Stimulated activated CD4-positive, alpha-beta T cell treated with anti-CD3 and anti-CD28 coated beads, Interleukin-4, amount 100 ng/mL, for 1 hour (primary cell): Measurements from ENCODE around the gene MAST3.
A peak's percentile ranks its signal among the peaks of the same experiment; 100 is the strongest.
"Not testable (repeated sequence)": the region's sequence is repeated elsewhere in the genome, so short reads cannot be mapped to it uniquely, and the experiment has no call there.

Experiments
- DNase-seq: peaks from one replicate; pipeline ENCODE4 v3.0.0-alpha.2; 2020

Gene MAST3

DNA sequence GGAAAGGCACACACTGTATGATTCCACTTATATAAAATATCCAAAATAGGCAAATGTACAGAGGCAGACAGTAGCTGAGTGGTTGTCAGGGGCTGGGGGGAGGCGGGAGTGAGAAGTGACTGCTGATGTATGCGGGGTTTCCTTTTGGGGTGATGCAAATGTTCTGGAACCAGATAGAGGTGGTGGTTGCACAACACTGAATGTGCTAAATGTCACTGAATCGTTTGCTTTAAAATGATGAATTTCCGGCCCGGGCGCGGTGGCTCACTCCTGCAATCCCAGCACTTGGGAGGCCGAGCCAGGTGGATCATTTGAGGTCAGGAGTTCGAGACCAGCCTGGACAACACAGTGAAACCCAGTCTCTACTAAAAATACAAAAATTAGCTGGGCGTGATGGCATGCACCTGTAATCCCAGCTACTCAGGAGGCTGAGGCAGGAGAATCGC, 8.5 kb upstream of the MAST3 start:
- peak; percentile 54 for DNase-seq

- no peak for DNase-seq
These were observed 7.9 kb upstream of the MAST3 start for GRCh38 chr19:18089726-18090125.

DNA sequence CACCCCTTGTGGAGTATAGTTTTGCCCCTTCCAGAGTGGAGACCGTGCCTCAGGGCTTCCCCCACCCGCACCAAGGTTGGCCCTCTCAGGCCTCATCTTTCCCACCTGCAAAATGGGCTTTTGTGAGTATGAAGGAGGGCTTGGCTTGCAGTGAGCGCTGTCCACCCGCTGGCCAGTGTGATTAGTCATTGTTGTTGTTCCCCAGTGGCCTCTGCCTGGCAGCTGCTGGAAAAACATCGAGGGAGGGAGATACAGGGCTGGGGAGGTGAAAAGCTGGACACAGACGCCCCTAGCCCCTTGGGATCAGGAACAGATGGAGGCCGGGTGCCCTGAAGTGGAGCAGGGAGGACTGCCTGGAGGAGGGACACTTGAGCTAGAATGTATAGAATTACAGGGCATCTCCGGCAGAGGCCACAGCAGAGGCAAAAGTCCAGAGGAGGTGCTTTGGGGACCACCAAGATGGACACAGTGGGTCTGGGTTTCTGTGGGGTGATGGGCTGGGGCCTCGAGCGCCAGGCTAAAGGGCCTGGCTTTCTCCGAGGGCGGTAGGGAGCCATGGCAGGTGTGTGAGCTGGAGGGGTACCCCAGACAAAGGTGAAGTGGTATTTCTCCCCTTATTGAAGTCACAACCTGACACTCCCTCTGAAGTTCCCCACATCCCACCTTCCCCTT, 6.9 kb upstream of the MAST3 start:
- DNase-seq = no peak

GRCh38 chr19:18091217-18091608, 6.4 kb upstream of the MAST3 start:
- peak; percentile 75 for DNase-seq

DNA sequence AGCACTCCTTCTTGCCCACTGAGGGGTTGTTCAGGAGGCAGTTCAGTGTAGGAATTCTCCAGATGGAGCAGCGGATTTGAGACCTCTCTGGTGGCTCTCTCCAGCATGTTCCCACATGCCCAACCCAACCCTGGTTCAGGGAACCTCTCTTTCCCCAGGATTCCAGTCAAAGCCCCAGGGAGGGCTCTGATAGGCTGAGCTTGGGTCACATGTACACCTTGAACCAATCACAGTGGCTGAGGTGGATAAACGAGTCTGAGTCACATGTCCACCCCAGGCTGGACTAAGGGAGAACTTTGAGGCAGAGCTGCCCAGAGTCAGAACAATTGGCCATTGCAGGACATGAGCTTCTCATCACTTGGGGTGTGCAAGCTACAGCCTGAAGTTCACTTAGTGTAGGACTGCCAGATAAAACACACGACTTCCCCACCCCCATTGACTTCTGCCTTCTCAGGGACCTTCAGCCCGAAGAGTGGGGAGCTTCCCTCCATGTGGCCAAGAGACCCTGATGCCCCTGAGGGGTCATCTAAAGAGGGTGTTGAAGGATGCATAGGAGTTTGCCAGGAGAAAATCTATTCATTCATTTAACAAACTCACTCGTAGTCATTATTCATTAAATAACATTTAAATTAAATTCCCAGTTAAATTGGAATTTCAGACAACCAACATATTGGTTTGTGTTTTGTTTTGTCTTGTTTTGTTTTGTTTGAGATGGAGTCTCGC, 4.0 kb upstream of the MAST3 start:
- no peak for DNase-seq

- DNase-seq = no peak
These were observed 1.3 kb upstream of the MAST3 start for GRCh38 chr19:18096258-18096657.

DNA sequence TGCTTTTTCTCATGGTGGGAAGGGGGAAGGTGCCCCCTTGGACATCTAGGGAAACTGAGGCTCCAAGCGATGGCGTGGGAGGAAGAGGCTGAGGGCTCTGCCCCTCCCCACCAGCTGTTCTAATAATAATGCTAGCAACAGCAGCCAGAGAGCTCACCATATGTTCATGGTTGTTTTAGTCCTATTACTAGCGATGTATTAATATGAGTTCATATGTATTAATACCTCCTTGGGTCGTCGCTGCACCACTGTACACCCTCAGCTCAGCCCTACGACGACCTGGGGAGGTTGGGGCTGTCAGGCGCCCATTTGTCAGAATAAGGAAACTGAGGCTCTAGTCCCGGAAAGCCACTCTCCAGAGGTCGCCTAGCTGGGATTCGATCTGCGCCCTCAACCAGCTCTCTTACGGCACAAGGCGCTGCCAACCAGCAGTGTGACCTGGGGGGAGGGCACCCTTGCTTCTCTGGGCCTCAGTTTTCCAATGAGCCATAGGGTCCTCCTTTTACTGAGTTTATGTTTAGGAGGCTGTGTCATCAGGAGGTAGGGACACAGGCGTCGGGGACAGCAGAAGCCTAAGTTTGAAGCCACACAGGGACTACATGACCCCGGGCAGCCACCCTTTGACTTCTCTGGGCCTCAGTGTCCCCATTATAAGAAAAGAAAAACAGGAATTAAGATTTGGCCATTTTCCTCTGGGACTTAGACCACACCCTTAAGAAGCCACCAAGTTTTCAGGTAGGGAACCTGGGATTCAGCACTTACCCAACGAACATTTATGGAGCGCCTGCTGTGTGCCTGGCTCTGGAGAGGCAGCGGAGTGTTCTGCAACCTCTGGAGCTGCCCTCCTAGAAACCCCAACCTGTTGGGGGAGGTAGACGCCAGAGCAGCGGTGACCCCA, 664 bp downstream of the MAST3 start:
- DNase-seq = no peak

GRCh38 chr19:18098891-18099622, 1.5 kb downstream of the MAST3 start:
- peak; percentile 33 for DNase-seq

DNA sequence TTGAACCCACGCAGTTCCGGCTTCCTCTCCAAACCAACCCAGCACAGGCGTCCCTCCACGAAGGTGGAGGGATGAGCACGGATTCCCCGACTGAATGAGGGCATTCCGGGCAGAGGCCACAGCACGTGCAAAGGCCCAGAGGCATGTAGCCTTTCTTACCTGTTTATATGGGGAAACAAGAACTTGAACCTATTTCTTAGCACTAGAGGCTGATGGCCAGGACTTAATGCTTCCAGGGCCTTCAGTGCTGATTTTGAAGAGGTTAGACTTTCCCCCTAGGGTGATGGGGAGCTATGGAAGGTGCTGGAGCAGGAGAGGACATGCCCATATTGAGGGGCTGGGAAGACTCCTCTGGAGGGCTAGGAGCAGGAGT, 2.0 kb downstream of the MAST3 start:
- no peak for DNase-seq

GRCh38 chr19:18100710-18101109, 3.1 kb downstream of the MAST3 start:
- no peak for DNase-seq

GRCh38 chr19:18101268-18101667, 3.7 kb downstream of the MAST3 start:
- DNase-seq = no peak

DNA sequence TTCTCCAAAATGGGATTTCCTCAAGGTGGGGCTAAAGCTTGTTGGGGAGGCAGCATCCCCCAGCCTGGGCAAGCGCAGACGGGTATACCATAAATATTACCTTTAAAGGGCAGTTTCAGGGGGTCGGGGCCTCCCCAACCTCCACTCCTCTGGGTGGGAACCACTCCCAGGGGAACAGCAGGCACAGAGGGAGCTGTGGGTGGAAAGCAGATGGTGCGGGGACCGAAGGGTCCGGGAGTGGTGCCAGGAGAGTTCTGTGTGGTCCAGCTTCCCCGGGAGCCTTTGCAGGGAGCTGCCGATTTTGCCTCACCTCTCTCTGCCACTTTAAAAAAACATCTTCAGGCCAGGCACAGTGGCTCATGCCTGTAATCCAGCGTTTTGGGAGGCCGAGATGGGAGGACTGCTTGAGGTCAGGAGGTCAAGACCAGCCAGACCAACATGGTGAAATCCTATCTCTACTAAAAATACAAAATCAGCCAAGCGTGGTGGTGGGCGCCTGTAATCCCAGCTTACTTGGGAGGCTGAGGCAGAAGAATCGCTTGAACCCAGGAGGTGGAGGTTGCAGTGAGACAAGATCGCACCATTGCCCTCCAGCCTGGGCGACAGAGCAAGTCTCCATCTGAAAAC, 5.5 kb downstream of the MAST3 start:
- no peak for DNase-seq

- DNase-seq = no peak
These were observed 7.2 kb downstream of the MAST3 start for GRCh38 chr19:18104793-18105131.

DNA sequence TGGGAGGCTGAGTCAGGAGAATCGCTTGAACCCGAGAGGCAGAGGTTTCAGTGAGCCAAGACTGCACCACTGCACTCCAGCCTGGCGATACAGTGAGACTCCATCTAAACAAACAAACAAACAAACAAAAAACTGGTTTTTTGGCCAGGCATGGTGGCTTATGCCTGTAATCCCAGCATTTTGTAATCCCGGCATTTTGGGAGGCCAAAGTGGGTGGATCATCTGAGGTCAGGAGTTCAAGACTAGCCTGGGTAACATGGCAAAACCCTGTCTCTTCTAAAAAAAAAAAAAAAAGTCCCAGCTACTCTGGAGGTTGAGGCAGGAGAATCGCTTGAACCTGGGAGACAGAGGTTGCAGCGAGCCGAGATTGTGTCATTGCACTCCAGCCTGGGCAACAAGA, 7.7 kb downstream of the MAST3 start:
- DNase-seq = not testable (repeated sequence)

- DNase-seq = no peak
These were observed 9.7 kb downstream of the MAST3 start for GRCh38 chr19:18107235-18107634.

GRCh38 chr19:18108897-18109296, 11.3 kb downstream of the MAST3 start:
- DNase-seq = no peak

DNA sequence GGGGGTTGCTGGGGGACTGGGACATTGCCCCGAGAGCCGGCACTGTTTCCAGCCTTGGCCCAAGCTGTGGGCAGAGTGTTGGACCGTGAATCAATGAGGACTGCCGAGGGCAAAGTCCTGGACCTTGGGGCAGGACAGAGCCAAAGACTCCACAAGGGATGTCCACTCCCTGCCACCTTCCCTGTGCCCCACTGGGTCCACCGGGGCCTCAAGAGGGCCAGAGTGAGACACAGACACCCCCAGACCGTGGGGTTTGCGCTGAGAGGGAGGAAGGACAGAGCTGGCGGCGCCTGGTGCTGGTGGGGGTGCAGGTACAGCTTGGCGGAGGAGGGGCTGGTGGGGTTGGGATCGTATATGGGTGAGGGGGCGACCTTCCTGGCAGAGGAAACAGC, 11.8 kb downstream of the MAST3 start:
- DNase-seq = no peak

DNA sequence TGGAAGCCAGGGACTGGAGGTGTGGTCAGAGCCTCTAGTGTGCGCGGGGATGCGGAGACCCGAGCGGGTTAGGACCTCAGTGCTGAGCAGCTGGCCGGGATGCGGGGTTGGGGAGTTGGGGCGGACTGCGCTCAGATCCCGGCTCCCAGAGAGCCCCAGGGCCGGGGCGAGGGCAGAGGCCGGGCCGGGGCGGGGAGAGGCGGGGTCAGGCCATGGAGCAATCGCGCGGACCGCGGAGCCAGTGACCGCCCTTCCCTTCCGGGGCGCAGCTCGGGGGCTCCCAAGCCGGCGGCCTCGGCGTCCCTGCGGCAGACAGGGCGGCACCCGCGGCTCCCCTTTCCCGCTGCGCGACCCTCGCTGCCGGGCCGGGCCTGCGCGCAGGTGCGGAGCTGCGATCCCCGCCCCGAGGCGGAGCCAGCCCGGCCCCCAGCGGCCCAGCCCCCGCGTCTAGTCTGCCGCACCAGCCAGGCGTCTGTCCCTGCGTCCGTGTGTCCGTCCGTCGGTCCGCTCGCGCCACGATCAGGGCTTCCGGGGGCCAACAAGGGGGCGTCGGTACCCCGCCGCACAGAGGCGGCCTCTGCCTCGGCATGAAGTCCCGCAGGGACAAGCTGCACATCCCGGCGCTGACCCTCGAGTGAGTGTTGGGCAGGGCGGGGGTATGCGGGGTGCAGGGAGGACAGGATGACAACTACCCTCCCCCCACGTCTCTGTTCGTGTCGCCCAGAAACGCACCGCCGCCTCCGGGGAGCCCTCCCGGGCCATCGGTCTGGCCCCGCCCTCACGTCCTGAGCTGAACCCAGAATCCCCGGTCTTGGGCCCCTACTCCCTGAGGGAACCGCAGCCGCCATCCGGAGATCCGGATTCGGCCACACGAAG, 12.4 kb downstream of the MAST3 start:
- peak; percentile 68 for DNase-seq

- DNase-seq = no peak
These were observed 13.1 kb downstream of the MAST3 start for GRCh38 chr19:18110609-18111232.

DNA sequence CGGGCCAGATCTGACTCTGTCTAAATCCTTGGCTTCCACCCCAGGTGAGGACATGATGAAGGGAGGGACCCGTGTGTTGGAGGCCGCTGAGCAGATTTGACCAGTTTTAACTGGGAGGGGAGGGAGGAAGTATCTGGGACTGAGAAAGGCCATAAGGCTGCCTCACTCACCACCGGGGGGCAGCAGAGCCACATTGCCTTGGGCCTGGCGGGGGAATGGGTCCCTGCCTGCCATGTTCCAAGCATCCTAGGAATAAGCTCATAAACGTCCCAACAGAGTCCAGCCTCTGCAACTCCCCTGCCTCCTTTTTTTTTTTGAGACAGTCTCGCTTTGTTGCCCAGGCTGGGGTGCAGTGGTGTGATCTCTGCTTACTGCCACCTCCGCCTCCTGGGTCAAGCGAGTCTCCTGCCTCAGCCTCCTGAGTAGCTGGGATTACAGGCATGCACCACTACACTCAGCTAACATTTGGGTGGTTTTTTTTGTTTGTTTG, 15.5 kb downstream of the MAST3 start:
- peak; percentile 83 for DNase-seq

GRCh38 chr19:18113827-18114226, 16.2 kb downstream of the MAST3 start:
- DNase-seq = no peak
